ENCODE results near the gene KLK11.

The KLK11 gene

GRCh38 chr19:51023946-51024345 is 2.5 kb downstream of the KLK11 start:
- H3K4me3 ChIP-seq (ENCODE audit: low read depth, low read length) = no peak overlapping the region

GRCh38 chr19:51022526-51022925 is 3.9 kb downstream of the KLK11 start:
- H3K4me3 ChIP-seq (ENCODE audit: low read depth, low read length) = no peak overlapping the region
- TF ChIP-seq CTCF (IDR thresholded peaks at IDR 0.05; ENCODE audit: borderline replicate concordance, insufficient read depth, low read depth, low read length) = no peak

More at GRCh38 chr19:51023946-51024345, 2.5 kb downstream of the KLK11 start:
- TF ChIP-seq CTCF (IDR thresholded peaks at IDR 0.05; ENCODE audit: borderline replicate concordance, insufficient read depth, low read depth, low read length) = no peak

GRCh38 chr19:51020988-51021651 is 5.3 kb downstream of the KLK11 start:
- no peak overlapping the region for H3K4me3 ChIP-seq (ENCODE audit: low read depth, low read length)
- TF ChIP-seq CTCF (IDR thresholded peaks at IDR 0.05; ENCODE audit: borderline replicate concordance, insufficient read depth, low read depth, low read length) = 0 out of 2 replicates have a peak, but pooled peaks have one; percentile 27

- no peak for TF ChIP-seq CTCF (IDR thresholded peaks at IDR 0.05; ENCODE audit: borderline replicate concordance, insufficient read depth, low read depth, low read length)
- H3K4me3 ChIP-seq (ENCODE audit: low read depth, low read length) = no peak within 1 kb of the TSS
Measured at GRCh38 chr19:51019544-51019925, 6.9 kb downstream of the KLK11 start, which contains the start of gene KLK10. TSS of gene KLK10 (minus strand) at chr19:51019709. CDS start at chr19:51019130, 579 bp downstream.

GRCh38 chr19:51018745-51019543 is 7.5 kb downstream of the KLK11 start:
- no peak for TF ChIP-seq CTCF (IDR thresholded peaks at IDR 0.05; ENCODE audit: borderline replicate concordance, insufficient read depth, low read depth, low read length)
- no peak overlapping the region for H3K4me3 ChIP-seq (ENCODE audit: low read depth, low read length)

- peak; percentile 80 for TF ChIP-seq CTCF (IDR thresholded peaks at IDR 0.05; ENCODE audit: borderline replicate concordance, insufficient read depth, low read depth, low read length)
- no peak overlapping the region for H3K4me3 ChIP-seq (ENCODE audit: low read depth, low read length)
Measured at GRCh38 chr19:51016798-51017683, 9.4 kb downstream of the KLK11 start.
